ENCODE measurements around the gene IFT57. TPM values are rescaled to one million over a fixed set of nuclear protein-coding genes. Genes with fewer than 3 reads are reported as not detected.

IFT57 gene
- total RNA-seq, 1 experiment from 2014 or later: 74.2 TPM

DNA sequence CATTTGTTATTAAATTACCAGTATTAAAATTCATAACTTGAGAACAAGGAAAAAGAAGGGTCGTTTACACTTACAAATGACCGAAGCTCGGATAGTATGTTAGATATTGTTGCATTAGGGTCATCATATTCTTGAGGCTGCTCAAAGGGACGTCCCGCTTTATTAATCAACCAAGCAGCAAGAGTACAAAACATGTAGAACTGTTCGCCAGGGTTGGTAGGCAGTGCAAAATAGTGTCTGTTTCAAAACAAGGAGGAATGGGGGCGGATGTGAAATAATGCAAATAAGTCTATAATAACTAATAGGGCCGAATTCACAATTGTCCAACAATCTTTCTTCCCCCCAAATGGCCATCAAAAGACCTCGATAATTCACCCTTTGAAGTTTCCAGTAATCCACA is 2.9 kb downstream of the IFT57 start:
- no peak for DNase-seq (ENCODE audit: low read depth)

- peak; percentile 15 for DNase-seq (ENCODE audit: low read depth)
Observed at GRCh38 chr3:108218811-108219210, 3.4 kb downstream of the IFT57 start.

- peak; percentile 30 for DNase-seq (ENCODE audit: low read depth)
Observed at GRCh38 chr3:108215871-108216270, 6.4 kb downstream of the IFT57 start.

GRCh38 chr3:108209579-108209978 is 12.6 kb downstream of the IFT57 start:
- DNase-seq (ENCODE audit: low read depth): no peak

GRCh38 chr3:108208831-108209230 is 13.4 kb downstream of the IFT57 start:
- no peak for DNase-seq (ENCODE audit: low read depth)

GRCh38 chr3:108202834-108203233 is 19.4 kb downstream of the IFT57 start:
- DNase-seq (ENCODE audit: low read depth): no peak

- no peak for DNase-seq (ENCODE audit: low read depth)
Observed at GRCh38 chr3:108202080-108202479, 20.1 kb downstream of the IFT57 start.

DNA sequence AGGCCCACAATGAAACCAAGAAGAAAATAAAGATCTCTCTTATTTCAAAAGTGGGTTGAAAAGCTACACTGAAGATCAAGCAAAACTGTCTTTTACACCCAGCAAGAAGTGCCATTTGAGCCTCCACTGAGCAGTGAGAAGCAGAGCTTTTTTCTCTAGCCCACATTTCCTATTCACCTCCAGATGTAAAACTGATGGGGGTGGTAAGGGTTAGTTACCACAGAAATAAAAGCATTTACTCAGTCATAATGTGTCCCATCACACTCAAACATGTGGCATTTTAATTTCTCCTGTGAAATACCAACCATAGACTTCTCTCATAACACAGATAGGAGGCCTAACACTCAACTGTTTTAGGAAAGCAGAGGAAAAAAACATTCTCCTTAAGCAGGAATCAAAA is 21.0 kb downstream of the IFT57 start:
- no peak for DNase-seq (ENCODE audit: low read depth)

DNA sequence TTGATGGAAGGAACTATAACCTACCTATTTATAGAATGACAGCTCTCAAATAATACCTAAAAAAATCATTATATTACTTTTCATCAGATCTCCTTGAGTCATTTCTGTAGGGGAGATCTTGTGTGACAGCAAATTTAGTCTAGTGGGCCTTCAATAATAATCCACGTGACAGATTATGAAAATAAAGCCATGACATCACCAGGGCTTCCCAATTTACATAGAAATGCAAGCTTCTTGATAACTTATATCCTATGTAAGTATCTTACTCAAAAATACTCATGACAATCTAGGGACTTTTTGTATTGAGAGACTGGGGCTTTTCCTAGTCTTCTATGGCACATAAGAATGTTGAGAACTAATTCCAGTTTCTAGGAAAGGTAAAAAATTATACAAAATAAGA is 21.6 kb downstream of the IFT57 start:
- no peak for DNase-seq (ENCODE audit: low read depth)

GRCh38 chr3:108200024-108200423 is 22.2 kb downstream of the IFT57 start:
- no peak for DNase-seq (ENCODE audit: low read depth)

- DNase-seq (ENCODE audit: low read depth): no peak
Observed at GRCh38 chr3:108191394-108191793, 30.8 kb downstream of the IFT57 start.

DNA sequence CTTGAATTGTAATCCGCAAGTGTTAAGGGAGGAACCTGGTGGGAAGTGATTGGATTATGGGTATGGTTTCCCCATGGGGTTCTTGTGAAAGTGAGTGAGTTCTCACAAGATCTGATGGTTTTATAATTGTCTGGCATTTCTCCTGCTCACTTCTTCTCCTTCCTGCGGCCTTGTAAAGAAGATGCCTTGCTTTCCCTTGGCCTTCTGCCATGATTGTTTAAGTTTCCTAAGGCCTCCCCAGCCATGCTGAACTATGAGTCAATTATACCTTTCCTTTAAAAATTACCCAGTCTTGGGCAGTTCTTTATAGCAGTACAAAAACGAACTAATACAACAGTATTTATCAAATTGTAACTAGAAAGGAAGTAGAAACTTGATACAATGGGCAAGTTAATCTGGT is 31.9 kb downstream of the IFT57 start:
- DNase-seq (ENCODE audit: low read depth): no peak

DNA sequence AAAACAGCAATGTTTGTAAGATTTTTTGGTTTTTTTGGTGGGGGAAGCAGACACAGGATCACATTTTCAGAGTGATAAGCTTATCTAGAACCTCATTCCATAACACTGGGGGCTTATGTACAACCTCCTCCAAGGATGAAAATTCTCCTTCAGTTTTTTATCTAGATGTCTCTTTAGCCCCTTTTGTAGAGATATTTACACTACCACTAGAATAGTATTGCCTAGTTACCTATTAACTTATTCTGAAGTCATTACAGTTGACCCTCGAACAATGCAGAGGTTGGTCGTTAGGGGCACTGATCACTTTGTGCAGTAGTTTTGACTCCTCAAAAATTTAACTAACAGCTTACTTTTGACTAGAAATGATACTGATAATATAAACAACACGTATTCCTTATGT is 32.8 kb downstream of the IFT57 start:
- DNase-seq (ENCODE audit: low read depth): no peak

DNA sequence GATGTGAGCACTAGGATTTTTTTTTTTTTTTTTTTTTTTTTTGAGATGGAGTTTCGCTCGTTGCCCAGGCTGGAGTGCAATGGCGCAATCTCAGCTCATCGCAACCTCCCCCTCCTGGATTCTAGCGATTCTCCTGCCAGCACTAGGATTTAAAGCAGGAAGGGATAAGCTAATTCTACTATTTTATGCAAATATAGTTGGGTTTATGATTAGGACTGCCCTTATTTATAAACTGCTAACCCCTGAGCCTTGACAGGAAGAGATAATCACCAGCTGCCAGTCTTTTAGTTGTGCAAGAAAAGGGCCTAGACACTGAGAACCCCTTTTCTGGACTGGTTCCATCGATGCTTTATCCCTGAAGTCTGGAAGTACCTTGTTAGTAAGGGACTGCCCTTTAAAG is 36.7 kb downstream of the IFT57 start:
- no peak for DNase-seq (ENCODE audit: low read depth)

GRCh38 chr3:108184824-108185223 is 37.4 kb downstream of the IFT57 start:
- DNase-seq (ENCODE audit: low read depth): no peak

GRCh38 chr3:108183971-108184370 is 38.3 kb downstream of the IFT57 start:
- no peak for DNase-seq (ENCODE audit: low read depth)

GRCh38 chr3:108183181-108183580 is 39.0 kb downstream of the IFT57 start:
- no peak for DNase-seq (ENCODE audit: low read depth)

- DNase-seq (ENCODE audit: low read depth): peak; percentile 19
Observed at GRCh38 chr3:108182339-108182738, 39.9 kb downstream of the IFT57 start.

DNA sequence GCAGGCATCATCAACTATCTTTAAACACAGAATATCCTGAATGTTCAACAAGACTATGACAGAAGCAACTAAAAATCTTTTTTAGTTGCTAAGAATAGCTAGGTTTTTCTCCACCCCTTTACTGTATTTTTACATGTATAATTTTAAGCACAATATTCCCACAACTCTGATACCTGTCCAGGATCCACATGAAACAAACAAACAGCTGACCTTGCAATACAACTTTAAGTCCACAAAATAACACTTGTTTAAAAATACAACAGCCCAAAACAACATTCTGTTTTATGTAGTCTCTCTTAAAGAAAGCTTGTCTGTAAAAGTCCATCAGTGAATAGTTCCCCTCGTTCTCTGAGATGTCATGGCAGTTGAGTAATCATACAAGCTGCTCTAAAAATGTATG is 41.1 kb downstream of the IFT57 start:
- no peak for DNase-seq (ENCODE audit: low read depth)

- peak; percentile 79 for DNase-seq (ENCODE audit: low read depth)
Observed at GRCh38 chr3:108180194-108180593, 42.0 kb downstream of the IFT57 start.

- DNase-seq (ENCODE audit: low read depth): no peak
Observed at GRCh38 chr3:108178676-108179075, 43.5 kb downstream of the IFT57 start.

- DNase-seq (ENCODE audit: low read depth): no peak
Observed at GRCh38 chr3:108177536-108177935, 44.7 kb downstream of the IFT57 start.

DNA sequence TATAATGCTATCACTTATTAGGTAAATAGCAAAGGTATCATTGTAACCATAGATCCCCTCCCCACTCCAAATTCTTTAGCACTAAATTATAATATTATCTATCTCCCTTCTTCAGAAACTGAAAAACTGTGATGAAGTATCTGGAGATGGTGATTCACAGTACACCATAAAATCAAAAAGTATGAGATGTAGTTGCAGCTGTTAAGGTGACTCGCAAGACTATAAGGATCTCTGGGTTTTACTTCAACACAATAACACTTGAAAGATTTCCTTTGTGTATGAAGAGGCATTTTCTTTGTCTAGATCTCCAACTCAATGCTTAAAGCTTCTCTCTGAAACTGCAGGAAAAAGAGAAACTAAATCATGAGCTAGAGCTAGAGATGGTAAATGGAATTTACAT is 46.9 kb downstream of the IFT57 start:
- peak; percentile 18 for DNase-seq (ENCODE audit: low read depth)

DNA sequence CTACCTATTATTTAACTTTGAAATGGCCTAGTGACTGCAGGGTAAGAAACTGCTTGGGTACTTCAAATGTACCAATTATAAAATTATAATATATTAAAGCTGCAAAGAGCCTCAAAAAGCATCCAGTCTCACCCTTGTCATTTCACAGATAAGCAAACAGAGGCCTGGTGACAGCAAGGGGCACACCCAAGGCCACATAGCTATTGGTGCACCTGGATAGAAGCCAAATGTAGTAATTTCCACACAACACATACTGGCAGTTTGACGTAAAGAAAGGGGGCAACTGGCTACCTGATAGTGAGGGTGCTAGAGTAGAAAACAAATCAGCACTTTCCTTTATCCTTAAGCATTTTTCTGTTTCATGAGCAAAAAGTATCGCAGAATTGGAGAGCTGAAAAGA is 51.1 kb downstream of the IFT57 start:
- no peak for DNase-seq (ENCODE audit: low read depth)

- no peak for DNase-seq (ENCODE audit: low read depth)
Observed at GRCh38 chr3:108164391-108164790, 57.8 kb downstream of the IFT57 start.
